Posterior vena cava (tissue), 2 donors: ENCODE results near the gene EVPLL. TPM values are rescaled to one million over a fixed set of nuclear protein-coding genes. Genes with fewer than 3 reads are reported as not detected.
"Not testable (repeated sequence)": the region's sequence is repeated elsewhere in the genome, so short reads cannot be mapped to it uniquely, and the experiment has no call there.

Source experiments
- DNase-seq: peaks from one replicate; pipeline ENCODE4 v3.0.0-alpha.2; 2020; ENCODE audit warnings: low spot score
- intact Hi-C, 2 donors: fragments of 100-400 bp; cut with DNase I; formaldehyde crosslinking; loops; one replicate each; pipeline versions ENCODE4 v1.14.1 to v1.14.2; 2022 to 2023
- total RNA-seq, 2 donors: library from RNA; stranded (reverse); fragmentation: NEBNext Ultra II Directional; extraction: Animal tissue kit (Norgen Biotek cat#: 25700); gene quantifications; one replicate each; pipeline ENCODE4 v1.2.1, GENCODE V29; 2021
- donor health status: DM: yes; HTN: yes; CAD: no.
- donor health status: DM: yes; HTN: yes; CAD: no.

The EVPLL gene
- total RNA-seq, 2 donors from 2014 or later = not detected

- DNase-seq = no peak
- intact Hi-C loops = no loop called here
Observed at GRCh38 chr17:18374216-18374615, 3.4 kb upstream of the EVPLL start.

- intact Hi-C loops = no loop called here
- DNase-seq = no peak
Observed at GRCh38 chr17:18378205-18378505, 577 bp downstream of the EVPLL start.

- DNase-seq, intact Hi-C loops: not testable (repeated sequence)
Observed at GRCh38 chr17:18378614-18379013, 1.0 kb downstream of the EVPLL start.

GRCh38 chr17:18379246-18380146 is 1.9 kb downstream of the EVPLL start:
- DNase-seq = peak; percentile 68
- intact Hi-C loops = loop anchor here in 1 of 2 donors (10.0 kb wide), 1 partner anchor 535 kb away; no protein-coding TSS in a partner anchor

GRCh38 chr17:18380471-18381157 is 3.0 kb downstream of the EVPLL start:
- DNase-seq = peak; percentile 67
- intact Hi-C loops = loop anchor here in 1 of 2 donors (10.0 kb wide), 1 partner anchor 534 kb away; no protein-coding TSS in a partner anchor

- intact Hi-C loops = loop anchor here in 1 of 2 donors (10.0 kb wide), 1 partner anchor 533 kb away; no protein-coding TSS in a partner anchor
- peak; percentile 66 for DNase-seq
Observed at GRCh38 chr17:18381158-18381952, 3.8 kb downstream of the EVPLL start.

- intact Hi-C loops = loop anchor here in 1 of 2 donors (10.0 kb wide), 1 partner anchor 533 kb away; no protein-coding TSS in a partner anchor
- peak; percentile 46 for DNase-seq
Observed at GRCh38 chr17:18381953-18382245, 4.3 kb downstream of the EVPLL start.

- DNase-seq = peak; percentile 74
- intact Hi-C loops = loop anchor here in 1 of 2 donors (10.0 kb wide), 1 partner anchor 532 kb away; no protein-coding TSS in a partner anchor
Observed at GRCh38 chr17:18382441-18383078, 5.0 kb downstream of the EVPLL start.

GRCh38 chr17:18383079-18383481 is 5.5 kb downstream of the EVPLL start:
- intact Hi-C loops = loop anchor here in 1 of 2 donors (10.0 kb wide), 1 partner anchor 532 kb away; no protein-coding TSS in a partner anchor
- DNase-seq = peak; percentile 64

- peak; percentile 38 for DNase-seq
- intact Hi-C loops = loop anchor here in 1 of 2 donors (10.0 kb wide), 1 partner anchor 531 kb away; no protein-coding TSS in a partner anchor
Observed at GRCh38 chr17:18384271-18384670, 6.7 kb downstream of the EVPLL start.

- intact Hi-C loops = loop anchor here in 1 of 2 donors (10.0 kb wide), 1 partner anchor 527 kb away; no protein-coding TSS in a partner anchor
- DNase-seq = peak; percentile 37
Observed at GRCh38 chr17:18387583-18387982, 10.0 kb downstream of the EVPLL start.

- intact Hi-C loops = loop anchor here in 1 of 2 donors (10.0 kb wide), 1 partner anchor 527 kb away; no protein-coding TSS in a partner anchor
- DNase-seq = peak; percentile 55
Observed at GRCh38 chr17:18388266-18388665, 10.7 kb downstream of the EVPLL start.

- DNase-seq = not testable (repeated sequence)
- intact Hi-C loops = loop anchor here in 1 of 2 donors (10.0 kb wide), 1 partner anchor 526 kb away; no protein-coding TSS in a partner anchor
Observed at GRCh38 chr17:18388728-18389127, 11.2 kb downstream of the EVPLL start.

- DNase-seq, intact Hi-C loops: not testable (repeated sequence)
Observed at GRCh38 chr17:18401872-18402590, 24.5 kb downstream of the EVPLL start.

- intact Hi-C loops, DNase-seq: not testable (repeated sequence)
Observed at GRCh38 chr17:18403166-18403565, 25.6 kb downstream of the EVPLL start.

- DNase-seq, intact Hi-C loops: not testable (repeated sequence)
Observed at GRCh38 chr17:18403604-18404003, 26.0 kb downstream of the EVPLL start.

- intact Hi-C loops, DNase-seq: not testable (repeated sequence)
Observed at GRCh38 chr17:18408906-18409305, 31.3 kb downstream of the EVPLL start.

GRCh38 chr17:18409321-18409720 is 31.7 kb downstream of the EVPLL start:
- DNase-seq, intact Hi-C loops: not testable (repeated sequence)
